GM18505 (cell line): ENCODE results near the gene YEATS2.
"Not testable (repeated sequence)": the region's sequence is repeated elsewhere in the genome, so short reads cannot be mapped to it uniquely, and the experiment has no call there.

Source experiments
- ATAC-seq: cut with Tn5 transposase; IDR thresholded peaks from one replicate; pipeline ENCODE4 v1.9.1; 2021; ENCODE audit not compliant: unreplicated experiment
- POLR2A ChIP-seq: IDR thresholded peaks from 4 replicates; pipeline ENCODE4 v1.6.1; 2011; ENCODE audit warnings: borderline replicate concordance; ENCODE audit not compliant: insufficient read depth, insufficient read length; ENCODE audit errors: extremely low read depth

YEATS2 gene

DNA sequence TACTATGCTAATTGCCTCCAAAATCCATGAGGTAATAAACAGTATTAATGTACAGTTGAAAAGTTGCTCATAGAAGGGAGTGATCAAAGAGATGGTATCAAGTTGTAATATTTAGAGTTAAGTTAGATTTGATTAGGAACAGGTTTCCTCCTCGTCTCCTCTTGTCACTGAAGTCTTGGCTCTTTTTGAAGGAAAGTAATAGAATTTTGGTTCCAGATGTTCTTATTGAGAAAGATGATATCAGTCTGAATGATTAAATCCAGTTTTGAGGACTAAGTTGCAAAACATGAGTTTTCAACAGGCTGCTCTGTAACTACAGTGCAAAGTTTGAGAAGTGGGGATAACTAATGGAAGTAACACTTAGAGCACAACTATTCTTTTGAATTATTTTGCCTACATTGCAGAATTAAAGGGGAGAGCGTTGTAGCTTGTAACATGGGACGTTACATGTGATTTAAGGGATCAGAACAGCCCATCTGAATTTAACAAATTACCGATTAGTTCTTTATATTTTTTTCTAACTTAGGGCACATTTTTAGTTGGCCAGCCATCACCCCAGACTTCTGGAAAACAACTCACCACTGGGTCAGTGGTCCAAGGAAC lies 79.5 kb downstream of the YEATS2 start:
- no peak for ATAC-seq
- TF ChIP-seq POLR2A = no peak

DNA sequence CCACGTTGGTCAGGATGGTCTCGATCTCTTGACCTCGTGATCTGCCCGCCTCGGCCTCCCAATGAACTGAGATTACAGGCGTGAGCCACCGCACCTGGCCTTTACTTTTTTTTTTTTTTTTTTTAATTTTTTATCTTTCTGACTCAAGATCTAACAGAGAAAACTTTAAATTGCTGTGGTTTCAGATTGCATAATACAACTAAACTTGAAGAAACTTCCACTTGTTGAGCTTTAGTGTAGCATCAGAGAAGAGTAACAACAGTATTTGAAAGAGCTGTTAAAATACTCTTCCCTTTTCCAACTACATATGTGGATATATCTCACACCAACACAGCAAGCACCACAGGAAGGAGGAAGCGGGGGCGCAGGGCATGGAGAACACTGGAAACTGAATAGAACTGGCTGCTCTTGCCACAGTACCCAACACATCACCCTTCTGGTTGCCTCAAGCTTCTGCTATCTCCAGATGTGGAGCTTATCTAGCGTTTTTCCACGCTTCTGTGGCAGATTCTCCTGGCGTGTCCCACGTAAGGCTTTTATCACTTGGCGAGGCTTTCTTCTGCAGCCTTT lies 82.4 kb downstream of the YEATS2 start:
- no peak for ATAC-seq
- TF ChIP-seq POLR2A = no peak

DNA sequence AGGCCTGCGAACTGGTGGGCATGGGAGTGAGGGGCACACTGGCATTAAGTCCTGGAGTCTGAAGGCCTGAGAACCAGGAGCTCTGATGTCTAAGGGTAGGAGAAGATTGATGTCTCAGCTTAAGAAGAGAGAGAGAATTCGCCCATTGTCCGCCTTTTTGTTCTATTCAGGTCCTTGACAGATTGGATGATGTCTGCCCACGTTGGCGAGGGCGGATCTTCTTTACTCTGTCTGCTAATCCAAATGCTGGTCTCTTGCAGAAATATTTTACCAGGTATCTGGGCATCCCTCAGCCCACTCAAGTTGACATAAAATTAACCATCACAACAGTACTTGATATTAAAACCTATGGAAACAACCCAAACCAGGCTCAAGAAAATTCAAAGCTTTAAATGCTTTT lies 83.6 kb downstream of the YEATS2 start:
- ATAC-seq = no peak
- no peak for TF ChIP-seq POLR2A

DNA sequence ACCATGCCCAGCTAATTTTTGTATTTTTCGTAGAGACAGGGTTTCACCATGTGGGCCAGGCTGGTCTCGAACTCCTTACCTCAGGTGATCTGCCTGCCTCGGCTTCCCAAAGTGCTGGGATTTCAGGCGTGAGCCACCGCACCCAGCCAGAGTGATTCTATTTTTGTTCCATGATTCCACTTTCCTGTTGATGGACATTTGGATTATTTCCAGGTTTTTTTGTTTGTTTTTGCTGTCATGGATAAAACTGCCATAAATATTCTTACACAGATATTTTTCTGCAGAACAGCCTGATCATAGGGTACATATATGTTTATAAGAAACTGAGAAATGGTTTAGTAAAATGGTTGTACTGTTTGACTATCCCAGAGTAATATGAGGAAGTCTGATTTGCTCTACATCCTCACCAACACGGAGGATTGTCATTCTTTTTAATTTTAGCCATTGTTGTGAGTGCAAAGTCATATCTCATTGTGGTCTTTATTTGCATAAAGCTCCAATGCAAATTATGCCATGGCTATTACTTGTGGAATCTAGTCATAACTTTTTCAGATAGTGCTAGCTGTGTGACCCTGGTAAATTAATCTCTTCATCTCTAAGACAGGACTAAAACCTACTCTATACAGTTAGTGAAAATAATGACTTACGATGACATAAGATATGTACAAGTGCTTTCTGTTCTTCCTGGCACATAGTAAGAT lies 85.1 kb downstream of the YEATS2 start:
- ATAC-seq = no peak
- TF ChIP-seq POLR2A = no peak

DNA sequence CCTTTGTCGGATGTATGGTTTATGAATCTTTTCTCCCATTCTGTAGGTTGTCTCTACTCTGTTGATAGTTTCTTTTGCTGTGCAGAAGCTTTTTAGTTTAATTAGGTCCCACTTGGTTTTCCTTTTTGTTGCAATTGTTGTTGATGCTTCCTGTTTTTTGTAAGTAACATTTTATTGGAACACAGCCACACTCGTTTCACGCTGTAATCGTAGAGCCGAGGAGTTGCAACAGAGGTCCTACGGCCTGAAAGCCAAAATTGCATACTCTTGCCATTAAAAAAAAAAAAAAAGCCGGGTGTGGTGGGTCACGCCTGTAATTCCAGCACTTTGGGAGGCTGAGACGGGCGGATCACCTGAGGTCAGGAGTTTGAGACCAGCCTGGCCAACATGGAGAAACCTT lies 86.9 kb downstream of the YEATS2 start:
- not testable (repeated sequence) for ATAC-seq

DNA sequence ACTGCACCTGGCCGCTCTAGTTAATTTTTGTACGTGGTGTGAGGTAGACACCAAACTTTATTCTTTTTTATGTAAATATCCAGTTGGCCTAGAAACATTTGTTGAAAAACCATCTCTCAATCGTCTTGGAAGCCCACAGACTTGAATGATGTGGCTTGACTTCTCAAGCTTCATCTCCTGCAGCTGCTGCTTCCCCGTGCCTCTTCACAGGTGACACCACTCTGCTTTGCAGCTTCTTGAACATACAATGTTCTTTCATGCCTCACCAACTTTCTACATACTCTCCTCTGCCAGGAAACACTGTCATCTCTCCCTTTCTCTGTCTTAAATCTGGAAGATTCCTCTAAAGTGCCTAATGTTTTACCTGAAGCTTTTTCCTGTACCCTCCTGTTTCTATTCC lies 92.2 kb downstream of the YEATS2 start:
- ATAC-seq = no peak
- no peak for TF ChIP-seq POLR2A

DNA sequence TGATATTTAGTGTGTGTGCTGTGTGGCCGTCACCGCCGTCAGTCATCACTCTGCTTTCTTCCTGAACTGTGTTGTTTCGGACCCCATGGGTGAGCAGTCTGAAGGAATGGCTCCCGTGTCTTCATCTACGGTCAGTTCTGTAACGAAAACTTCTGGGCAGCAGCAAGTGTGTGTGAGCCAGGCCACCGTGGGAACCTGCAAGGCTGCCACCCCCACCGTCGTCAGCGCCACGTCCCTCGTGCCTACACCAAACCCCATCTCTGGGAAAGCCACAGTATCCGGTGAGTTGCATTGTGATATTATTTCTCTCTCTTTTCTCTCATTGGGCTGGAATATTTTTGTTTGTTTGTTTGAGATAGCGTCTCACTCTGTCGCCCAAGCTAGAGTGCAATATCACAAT lies 93.1 kb downstream of the YEATS2 start:
- no peak for TF ChIP-seq POLR2A
- ATAC-seq = no peak

DNA sequence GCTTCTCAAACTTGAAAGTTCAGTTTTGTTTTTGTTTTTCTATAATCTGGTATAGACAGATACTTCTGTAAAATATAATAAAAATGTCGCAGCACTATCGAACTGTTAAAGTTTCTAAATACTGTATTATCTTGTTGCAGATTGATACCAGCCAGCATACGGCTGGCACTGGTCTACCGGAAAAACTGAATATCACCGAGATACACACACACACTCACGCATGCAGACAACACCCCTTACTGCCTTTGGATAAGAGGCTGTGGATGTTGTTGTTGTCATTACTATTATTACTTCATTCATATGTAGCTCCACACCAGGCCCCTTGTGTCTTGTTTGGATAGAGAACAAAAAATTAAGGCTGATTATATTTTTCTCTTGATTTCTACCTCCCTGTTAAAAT lies 95.4 kb downstream of the YEATS2 start:
- no peak for TF ChIP-seq POLR2A
- no peak for ATAC-seq

DNA sequence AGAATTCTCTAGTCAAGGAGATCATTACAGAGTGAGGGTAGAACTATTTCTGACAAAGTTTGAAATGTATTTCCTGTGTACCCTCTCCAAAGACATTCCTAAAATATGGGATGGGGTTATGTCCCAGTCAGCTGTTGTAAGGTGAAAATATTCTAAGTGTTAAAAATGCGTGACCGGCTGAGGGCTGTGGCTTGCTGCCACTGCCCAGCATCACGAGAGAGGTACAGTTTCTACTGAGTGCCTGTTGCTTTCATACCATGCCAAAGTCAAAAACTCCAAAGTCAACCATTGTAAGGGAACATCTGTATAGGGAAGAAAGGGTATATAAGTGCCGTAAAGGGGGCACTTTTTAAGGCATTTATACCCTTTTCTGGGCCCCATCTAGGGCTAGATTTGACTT lies 96.9 kb downstream of the YEATS2 start:
- no peak for ATAC-seq
- TF ChIP-seq POLR2A = no peak

DNA sequence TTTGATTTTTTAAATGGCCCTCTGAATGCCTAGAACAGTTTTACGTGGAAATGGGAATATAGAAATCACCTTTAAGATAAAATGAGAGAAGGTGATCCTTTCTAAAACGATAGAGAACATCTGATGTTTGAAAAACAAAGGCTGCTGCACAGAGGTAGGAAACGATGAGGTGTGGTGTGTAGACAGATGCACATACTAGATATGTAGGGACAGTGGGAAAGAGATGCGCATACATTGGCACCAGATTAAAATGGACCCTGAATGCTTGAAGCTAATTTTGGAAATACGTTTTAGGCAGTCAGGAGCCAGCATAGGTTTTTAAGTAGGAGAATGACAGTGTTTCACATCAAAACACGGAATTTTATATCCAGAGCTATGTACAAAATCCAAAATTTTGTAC lies 98.8 kb downstream of the YEATS2 start:
- no peak for TF ChIP-seq POLR2A
- ATAC-seq = no peak

DNA sequence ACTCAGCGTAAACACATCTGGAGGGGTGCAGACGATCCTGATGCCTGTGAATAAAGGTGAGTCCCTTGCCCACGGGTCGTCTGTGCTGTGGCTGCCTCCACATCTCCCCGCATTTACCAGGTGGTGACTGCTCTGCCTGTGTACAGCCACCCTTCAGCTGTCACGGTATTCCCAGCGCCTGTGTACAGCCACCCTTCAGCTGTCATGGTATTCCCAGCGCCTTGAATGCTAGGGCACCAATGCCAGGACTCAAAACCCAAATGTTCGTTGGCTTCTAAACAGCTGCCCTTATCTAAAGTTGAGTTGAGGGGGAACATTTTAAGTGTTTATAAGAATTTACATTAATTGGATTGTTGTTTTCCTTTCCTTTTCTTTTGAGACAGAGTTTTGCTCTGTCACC lies 100.4 kb downstream of the YEATS2 start:
- ATAC-seq = no peak
- TF ChIP-seq POLR2A = no peak

DNA sequence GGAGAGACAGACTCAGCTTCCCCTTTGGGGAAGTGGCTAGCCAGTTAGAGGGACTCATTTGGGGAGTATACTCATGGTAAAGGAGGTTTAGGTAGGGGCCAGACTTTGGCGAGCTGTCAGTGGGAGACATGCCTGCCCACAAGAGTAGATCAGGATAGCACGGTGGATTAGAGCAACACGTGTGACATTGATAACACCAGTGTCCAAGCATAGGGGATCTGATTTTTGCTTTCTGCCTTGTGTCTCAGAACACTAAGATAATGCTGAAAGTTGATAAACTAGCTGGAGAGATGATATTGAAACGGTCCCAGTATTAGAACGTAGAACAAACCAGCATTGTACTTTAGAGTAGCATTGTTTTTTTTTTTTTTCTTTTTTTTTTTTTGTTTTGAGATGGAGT lies 101.9 kb downstream of the YEATS2 start:
- no peak for TF ChIP-seq POLR2A
- no peak for ATAC-seq

DNA sequence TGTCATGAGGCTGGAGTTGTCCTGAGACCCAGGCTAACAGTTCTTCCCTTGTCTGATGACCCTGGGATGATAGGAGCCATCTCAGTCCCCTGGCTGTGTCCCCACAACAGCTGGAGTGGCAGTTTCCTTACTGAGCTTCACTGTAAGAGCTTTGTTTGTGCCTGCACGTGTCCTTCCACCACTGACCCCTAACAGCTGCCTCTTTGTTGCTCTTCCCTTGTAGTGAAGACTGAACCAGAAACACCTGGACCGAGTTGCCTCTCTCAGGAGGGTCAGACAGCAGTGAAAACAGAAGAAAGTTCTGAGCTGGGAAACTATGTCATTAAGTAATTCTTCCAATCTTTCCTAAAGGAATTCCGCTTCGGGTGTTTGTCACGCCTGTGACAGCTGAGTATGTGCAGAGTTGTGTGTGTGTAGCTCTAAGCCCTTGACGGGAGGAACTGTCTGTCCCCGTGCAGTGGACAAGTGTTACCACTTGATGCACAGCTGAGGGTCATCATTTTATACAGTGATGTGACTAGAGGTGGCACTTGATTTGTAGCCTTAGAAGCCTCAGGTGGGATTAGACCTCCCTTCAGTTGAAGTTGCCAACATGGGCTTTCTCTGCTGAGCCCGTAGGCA lies 102.8 kb downstream of the YEATS2 start:
- ATAC-seq = no peak
- TF ChIP-seq POLR2A = no peak

DNA sequence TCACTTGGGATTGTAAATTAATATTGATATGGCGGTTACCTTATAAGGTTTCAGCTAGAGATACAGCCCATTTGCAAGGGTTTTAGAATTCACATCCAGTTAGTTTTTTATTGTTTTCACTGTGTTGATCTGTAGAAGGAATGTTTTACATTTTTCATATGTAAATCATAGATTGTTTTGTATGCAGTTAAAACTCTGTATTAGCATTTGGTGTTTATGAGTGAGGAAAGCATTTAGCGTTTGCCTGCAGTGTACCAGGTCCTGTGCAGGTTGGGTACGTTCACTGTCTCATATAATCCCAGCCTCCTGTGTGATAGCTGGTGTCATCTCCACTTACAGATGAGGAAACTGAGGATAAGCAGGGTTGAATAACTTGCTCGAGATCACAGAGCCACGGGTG lies 104.0 kb downstream of the YEATS2 start:
- TF ChIP-seq POLR2A = no peak
- no peak for ATAC-seq
